Islet of Langerhans (tissue), 1 donor: ENCODE results near the gene CLGN.

Experiments used
- FAIRE-seq: peaks from one replicate; lab custom pipeline; 2011; peaks lifted over from hg19 to GRCh38; lab: Jason Lieb, UNC

The CLGN gene

GRCh38 chr4:140382732-140383131, 44.7 kb downstream of the CLGN start:
- FAIRE-seq, result no peak

DNA sequence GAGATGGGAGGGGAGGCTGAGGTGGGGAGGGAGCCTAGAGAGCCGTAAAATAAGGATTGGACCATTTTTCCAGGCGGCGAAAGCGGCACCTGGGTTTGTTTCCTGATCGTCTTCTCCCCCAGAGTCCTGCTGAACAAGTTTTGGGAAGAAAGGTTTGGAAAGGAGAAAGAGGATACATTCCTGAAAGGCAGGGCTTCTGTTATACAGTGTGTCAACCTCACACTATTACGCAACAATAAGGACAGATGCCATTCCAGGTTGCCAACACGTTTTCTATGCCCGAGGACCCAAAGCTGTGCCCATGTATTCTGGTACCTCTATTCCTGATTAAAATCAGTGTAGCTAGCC, 53.3 kb downstream of the CLGN start:
- FAIRE-seq, result no peak

GRCh38 chr4:140373328-140374129, 53.9 kb downstream of the CLGN start, which contains the start of gene SCOC:
Gene SCOC (plus strand): TSS chr4:140373646. CDS start chr4:140379171, 5,525 bp downstream.
- FAIRE-seq, result peak; percentile 98

GRCh38 chr4:140372751-140373327, 54.6 kb downstream of the CLGN start:
- FAIRE-seq, result no peak

GRCh38 chr4:140368686-140369085, 58.8 kb downstream of the CLGN start:
- no peak for FAIRE-seq

DNA sequence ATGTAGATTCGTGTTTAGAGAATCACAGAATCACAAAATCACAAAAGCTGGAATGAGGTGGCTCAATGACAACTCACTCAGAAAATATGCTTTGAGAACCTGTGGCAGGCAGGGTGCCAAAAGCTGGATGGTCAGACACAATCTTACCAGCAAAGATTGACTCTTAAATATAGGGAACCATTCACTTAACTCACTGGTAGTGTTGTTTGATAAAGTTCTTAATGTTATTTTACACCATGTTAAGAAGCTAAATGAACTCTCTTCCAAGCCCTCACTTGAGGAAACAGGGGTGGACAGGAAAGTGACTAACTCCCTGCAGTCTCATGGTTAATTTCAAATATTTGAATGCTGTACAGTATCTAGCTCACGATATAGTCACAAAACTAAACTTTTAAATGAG, 59.7 kb downstream of the CLGN start:
- no peak for FAIRE-seq

- FAIRE-seq, result no peak
Measured at GRCh38 chr4:140363558-140363957, 63.9 kb downstream of the CLGN start.

DNA sequence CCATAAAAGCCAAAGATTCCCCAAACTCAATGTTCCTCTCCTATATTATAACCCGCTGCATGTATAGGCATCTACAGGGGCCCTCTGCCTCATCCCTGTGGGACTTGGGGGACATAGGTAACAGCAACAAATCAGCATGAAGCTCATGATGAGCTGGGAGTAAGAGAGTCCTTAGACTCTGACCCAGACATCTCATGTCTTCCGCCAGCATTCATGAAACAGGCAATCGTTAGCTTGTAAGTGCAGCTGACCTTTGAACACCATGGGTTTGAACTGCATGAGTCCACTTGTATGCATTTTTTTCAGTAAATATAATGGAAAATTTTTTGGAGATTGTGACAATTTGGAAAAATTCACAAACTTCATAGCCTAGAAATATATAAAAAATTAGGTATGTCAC, 64.4 kb downstream of the CLGN start:
- no peak for FAIRE-seq

DNA sequence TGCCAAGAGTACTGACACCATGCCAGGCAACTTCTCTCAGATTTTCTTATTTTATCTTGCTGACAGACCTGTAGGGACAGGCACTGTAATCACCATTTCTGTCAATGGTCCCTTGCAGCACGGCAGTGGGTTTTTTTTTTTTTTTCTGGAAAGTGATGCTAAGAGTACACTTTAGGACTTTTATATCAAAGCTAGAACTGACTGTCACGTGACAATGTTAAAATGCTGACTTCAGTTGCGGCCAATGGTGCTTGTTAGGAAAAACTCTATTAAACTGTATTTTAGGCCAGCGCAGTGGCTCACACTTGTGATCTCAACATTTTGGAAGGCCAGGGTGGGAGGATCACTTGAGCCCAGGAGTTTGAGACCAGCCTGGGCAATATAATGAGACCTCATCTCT, 66.3 kb downstream of the CLGN start:
- no peak for FAIRE-seq

DNA sequence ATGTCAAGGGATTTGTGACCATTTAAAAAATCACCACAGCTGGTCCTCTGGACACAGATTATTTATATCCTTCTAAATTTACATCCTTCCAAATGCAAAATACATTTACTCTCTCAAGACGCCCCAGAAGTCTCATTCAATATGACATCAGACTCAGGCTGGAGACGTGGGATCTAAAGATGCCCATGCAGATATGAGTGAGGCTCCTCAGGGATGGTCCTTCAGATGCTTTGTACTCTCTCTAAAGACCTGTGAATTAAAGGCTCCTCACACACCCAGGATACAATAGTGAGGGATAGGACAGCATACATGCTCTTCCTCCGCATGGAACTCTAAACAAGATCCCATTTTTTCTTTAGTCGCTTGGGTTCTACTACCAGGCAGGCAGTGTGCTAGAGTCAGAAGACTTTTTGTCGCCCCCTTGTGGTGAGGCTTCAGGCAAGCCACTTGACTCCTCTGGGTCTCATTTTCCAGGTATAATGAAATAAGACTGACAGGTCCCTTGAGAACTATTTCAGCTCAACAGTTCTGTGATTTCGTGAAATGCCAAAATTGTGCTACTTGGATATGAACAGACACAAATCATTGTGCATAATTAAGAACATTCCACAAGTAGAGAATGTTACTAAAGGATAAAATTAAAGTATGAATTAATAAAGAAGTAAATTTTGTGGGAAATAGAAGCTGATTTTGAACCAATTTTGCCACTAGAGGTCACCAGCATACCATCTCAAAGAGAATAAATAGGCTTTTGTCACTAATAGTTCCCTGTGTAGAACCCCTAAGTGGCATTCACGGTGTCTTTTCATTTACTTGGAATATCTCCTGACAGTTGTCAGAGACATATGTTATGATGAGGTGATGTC, 67.7 kb downstream of the CLGN start:
- peak; percentile 89 for FAIRE-seq

- no peak for FAIRE-seq
Measured at GRCh38 chr4:140358281-140358680, 69.2 kb downstream of the CLGN start.

GRCh38 chr4:140357868-140358267, 69.6 kb downstream of the CLGN start:
- FAIRE-seq, result no peak

- FAIRE-seq, result no peak
Measured at GRCh38 chr4:140355288-140355687, 72.2 kb downstream of the CLGN start.

DNA sequence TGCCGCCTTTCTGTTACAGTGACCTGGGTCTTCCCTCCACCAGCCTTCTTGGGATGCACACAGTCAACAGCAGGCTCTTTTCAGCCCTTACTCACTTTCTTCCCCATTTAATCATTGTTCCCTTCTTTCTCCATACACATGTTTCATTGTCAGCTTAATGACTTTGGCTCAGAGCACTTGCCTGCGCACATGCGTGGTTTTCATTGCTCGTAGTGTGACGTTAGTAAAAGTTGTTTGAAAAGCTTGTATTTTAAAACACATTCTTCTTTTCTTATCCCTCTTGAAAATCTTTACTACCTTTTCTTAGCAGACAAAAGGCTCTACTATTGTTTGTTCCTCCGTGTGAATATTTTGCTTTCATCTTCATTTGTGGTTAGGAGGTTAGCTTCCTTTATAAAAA, 73.7 kb downstream of the CLGN start:
- FAIRE-seq, result no peak

DNA sequence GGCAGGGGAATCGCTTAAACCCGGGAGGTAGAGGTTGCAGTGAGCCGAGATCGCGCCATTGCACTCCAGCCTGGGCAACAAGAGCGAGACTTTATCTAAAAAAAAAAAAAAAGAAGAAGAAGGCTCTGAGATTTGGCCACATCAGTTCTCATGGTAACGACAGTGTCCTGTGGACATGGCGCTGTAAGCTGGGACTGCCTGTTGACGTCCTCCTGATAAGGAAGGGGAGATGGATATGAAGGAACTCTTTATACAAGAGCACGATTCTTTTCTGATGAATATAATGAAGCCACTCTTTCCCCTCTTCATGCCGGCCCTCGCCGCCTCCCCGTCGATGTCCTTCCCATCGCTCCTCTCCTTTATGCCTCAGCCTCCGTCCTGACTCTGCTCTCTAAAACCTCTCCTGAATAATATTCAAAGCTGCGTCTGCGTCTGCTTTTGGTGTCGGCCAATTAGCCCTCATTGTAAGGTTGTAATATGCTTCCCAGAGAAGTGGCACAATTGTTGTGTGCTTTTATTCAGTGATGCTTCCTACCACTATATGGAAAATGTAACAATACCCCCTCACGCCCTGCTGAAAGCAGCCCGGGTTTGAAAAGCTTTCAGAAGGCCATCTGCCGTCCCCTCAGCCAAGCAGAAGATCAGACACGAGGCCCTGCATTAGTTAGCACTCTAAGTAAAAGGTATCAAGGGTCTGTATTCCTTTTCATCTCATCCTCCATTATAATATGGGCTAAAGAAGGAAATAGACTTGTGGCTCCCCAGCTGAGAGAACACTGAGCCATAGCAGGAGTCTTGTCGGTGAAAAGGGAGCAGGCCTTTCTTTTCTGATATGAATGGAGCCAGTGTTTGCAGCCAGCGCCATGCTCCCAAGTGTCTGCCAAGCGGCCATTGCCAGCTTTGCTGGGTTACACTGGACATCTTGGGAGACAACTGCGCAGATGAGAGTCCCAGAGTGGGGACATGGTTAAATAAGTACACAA, 76.1 kb downstream of the CLGN start:
- FAIRE-seq, result no peak

DNA sequence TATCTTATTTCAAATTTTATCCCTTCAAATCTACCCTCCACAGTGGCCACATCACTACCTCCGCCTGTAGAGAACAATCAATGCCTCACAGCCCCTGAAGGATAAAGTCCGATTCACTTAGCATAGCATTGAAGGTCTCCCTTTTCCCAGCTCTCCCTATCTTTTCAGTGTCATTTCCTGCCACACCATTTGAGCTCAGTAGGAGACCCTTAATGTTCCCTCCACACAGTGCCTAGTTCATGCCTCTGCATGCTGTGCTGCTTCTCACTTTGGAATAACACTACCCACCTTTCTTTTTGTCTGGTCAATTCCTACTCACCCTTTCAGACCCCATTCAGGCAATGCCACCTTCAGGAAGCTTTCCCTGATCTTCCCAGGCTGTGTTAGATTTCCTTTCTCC, 77.6 kb downstream of the CLGN start:
- FAIRE-seq, result no peak

- no peak for FAIRE-seq
Measured at GRCh38 chr4:140346136-140346535, 81.3 kb downstream of the CLGN start.

DNA sequence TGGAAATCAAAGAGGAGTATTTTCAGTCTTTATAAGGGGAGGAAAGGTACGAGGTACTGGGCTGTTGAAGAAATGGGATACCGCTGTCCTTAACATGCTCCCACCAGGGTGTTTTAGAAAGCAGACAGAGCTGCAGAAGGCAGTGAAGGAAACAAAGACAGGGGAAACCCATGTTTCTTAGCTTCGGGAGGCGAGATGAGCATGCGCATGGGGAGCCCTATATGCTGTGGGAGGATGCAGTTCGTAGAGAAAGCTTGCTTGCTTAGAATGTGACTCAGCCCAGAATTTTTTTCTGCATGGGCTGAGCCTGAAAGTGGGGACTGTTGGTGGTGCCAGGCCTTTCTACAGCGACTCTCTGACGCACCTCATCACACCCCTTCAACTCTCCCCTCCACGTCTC, 82.8 kb downstream of the CLGN start:
- no peak for FAIRE-seq

- FAIRE-seq, result no peak
Measured at GRCh38 chr4:140344101-140344500, 83.3 kb downstream of the CLGN start.

GRCh38 chr4:140343303-140343702, 84.1 kb downstream of the CLGN start:
- no peak for FAIRE-seq

DNA sequence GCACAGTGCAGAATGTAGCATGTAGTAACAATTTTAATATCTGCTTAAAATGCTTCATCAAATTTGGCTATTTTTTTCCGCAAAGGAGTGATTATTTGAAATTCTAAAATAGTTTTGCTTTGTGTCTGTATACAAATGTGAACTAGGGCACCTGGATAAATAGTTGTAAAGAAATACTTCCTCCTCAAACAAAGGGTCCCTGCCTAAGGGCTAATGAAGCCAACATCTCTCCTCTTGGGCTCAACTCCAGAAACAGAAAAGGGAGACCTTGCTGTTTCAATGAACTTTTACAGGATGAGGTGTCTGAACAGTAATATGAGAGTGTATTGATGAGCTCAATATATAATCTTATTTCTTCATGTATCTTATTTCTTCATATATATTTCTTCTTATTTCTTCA, 84.8 kb downstream of the CLGN start:
- peak; percentile 17 for FAIRE-seq
